Hematopoietic multipotent progenitor cell treated with erythropoietin and hydrocortisone succinate and interleukin-3 and kit ligand, for 17 days (in vitro differentiated cells): ENCODE results near the gene FBXO48.

Experiments
- DNase-seq: peaks from one replicate; pipeline ENCODE4 v3.0.0-alpha.2; 2015; ENCODE audit warnings: low spot score

FBXO48 gene

DNA sequence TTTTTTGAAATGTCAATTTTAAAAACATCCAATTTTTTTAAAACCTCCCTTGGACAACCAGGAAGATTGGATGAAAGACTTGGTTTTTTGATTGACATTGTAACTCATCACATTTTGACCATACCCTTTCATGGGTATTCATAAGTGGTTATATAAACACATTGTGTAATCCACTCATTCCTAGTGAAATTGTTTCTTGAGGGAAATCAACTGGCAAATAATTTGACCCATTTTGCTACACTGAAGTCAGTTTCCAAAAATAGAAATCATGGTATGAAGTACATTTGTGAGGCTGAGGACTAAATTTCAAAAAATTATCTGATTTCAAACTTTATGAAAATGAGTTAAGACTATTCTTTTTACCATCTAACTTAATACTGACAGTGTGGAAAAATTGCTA, 31.5 kb downstream of the FBXO48 start:
- DNase-seq: no peak

- DNase-seq: no peak
These were observed 32.1 kb downstream of the FBXO48 start for GRCh38 chr2:68434981-68435380.

DNA sequence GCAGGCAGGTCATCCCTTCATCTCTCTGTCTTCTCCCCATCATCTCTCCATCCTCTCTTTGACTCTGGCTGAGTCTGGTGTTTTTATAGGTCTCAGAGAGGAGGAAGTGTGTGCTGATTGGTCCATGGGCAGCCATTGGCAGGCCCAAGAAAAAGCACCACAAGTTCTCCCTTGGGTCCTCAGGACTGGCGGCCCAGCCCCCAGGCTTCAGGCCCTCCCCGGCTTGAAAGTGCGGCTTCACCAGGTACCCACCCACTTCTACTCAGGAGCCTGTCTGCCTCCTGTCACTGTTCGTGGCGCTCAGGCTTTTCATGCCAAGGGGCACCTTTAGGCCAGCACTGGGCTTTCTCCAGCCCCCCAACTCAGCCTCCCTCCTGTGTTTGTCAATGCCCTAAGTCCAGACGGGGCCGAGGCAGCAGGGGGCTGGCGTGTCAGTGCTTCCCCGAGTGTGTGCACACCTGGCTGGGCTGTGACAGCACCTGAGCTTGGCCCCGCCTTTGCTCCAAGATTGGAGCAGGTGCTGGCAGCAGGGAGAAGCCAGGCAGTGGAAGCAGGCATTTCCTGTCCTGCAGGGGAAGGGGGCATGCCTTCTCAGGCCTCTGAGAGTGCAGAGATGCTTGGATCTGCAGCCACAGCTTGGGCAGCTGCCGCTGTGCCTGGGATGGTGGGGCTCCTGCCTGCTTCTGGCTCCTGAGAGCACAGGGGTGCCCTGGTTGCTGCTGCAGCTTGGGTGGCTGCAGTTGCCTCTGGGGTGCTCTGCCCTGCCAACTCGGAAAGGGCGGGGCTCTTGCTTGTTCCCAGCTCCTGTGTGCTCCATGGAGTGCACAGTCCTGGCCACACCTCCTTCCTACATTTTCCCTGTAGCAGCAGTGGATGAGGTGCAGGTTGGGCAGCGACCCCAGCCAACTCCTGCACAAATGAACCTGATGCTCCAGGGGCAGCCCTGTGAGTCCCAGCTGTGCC, 34.1 kb downstream of the FBXO48 start:
- DNase-seq: no peak

DNA sequence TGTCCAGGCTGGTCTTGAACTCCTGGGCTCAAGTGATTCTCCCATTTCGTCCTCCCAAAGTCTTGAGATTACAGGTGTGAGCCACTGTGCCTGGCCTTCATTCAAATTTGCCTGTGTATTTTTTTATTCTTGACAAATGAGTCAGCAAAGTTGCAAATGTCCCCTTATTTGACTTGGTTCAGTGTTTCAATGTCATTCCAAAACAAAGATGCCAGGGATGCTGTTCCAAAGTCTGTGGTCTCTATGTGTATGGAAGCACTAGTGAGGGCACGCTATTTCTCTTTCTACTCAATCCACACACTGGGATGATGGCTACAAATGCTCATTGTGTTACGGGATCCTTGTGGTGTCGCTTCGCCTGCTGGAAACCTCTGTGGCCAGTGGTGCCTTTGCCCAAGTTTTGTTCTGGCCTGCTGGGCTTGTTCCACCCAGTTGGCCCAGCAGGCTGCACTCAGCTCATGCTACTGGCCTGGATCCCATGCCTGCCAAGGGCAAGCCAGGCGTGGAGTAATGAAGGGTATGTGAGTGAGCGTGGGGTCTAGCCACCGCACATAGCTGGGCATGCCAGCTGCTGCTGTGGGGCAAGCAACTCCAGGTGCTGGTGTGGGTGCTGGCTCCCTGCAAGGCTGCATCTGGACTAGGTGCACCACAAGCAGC, 35.6 kb downstream of the FBXO48 start:
- DNase-seq: no peak

DNA sequence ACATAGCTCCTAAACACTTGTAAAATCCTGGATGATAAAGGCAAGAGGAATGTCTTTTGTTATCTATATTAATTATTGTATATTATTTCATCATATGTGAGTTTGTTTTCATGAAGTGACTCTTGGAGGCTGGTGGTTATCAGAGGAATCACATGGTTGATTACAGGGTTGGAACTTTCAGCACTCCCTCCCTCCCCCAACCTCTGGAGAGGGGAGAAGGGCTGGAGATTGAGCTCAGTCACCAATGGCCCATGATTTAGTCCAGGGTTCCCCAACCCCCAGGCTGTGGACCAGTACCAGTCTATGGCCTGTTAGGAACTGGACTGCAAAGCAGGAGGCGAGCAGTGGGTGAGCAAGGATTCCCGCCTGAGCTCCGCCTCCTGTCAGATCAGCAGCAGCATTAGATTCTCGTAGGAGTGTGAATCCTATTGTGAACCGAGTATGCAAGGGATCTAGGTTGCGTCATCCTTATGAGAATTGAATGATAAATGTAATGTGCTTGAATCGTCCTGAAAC, 37.7 kb downstream of the FBXO48 start:
- DNase-seq: no peak

- no peak for DNase-seq
These were observed 38.3 kb downstream of the FBXO48 start for GRCh38 chr2:68428746-68429145.

DNA sequence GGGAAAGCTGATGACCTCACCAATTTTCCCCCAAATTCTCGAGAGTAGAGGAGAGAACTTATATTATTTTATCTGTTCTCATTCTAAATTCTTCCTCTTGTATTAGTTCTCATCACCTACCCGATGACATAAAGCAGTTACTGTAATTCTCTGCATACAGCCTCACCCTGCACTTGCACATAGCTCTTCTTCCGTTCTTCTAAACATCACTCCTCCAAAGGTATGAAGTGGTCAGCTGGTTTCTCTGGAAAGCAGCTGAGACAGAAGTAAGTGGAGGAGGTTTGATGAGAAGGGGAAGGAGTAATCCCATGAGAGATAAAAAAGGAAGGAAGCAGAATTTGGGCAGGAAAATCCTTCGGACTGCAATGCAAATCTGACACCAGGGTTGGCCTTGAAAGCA, 39.0 kb downstream of the FBXO48 start:
- no peak for DNase-seq

- no peak for DNase-seq
These were observed 40.1 kb downstream of the FBXO48 start for GRCh38 chr2:68426848-68427579.

GRCh38 chr2:68426446-68426845, 40.6 kb downstream of the FBXO48 start:
- DNase-seq: no peak

- DNase-seq: no peak
These were observed 41.6 kb downstream of the FBXO48 start for GRCh38 chr2:68425503-68425902.

GRCh38 chr2:68423966-68424650, 43.0 kb downstream of the FBXO48 start:
- no peak for DNase-seq

GRCh38 chr2:68420254-68420910, 46.7 kb downstream of the FBXO48 start:
- no peak for DNase-seq

DNA sequence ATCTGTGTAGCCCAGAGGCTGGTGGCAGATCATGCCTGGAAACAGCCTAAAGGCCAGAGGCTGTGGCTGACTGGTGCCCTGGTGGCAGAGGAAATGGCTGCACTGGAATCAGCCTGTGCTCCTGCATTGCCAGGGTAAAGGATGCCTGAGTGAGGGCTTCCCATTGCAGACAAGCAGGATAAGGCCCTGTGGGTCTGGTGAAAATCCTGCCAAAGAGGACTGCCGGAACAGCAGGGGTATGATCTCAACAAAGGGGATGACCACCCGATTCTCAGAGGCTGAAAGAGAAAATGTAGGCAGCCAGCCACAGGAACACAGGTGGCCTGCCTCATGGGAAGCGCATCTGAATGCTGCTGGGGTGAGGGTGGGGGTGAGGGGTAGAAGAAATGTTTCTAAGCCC, 48.2 kb downstream of the FBXO48 start:
- no peak for DNase-seq

GRCh38 chr2:68418419-68418818, 48.7 kb downstream of the FBXO48 start:
- DNase-seq: no peak

DNA sequence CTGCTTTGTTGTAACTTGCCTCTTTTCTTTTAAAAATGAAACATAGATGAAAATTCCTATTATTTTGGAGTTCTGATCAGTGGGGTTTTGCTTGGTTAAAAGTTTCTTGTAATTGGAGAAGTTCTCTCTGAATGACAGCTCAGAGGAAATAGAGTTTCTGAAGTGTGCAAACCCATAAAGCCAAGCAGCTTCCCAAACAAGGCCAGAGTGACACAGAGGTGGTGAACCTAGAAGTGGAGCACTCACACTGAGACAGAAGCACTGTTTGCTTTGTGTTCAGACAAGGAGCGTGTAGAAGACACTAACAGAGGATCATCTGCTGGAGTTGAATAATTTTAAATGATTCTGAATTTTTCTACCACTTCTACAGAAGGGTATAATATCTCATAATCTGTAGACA, 49.2 kb downstream of the FBXO48 start:
- no peak for DNase-seq

- no peak for DNase-seq
These were observed 50.9 kb downstream of the FBXO48 start for GRCh38 chr2:68416081-68416675.

GRCh38 chr2:68415521-68415920, 51.6 kb downstream of the FBXO48 start:
- no peak for DNase-seq

- DNase-seq: no peak
These were observed 52.2 kb downstream of the FBXO48 start for GRCh38 chr2:68414876-68415275.

DNA sequence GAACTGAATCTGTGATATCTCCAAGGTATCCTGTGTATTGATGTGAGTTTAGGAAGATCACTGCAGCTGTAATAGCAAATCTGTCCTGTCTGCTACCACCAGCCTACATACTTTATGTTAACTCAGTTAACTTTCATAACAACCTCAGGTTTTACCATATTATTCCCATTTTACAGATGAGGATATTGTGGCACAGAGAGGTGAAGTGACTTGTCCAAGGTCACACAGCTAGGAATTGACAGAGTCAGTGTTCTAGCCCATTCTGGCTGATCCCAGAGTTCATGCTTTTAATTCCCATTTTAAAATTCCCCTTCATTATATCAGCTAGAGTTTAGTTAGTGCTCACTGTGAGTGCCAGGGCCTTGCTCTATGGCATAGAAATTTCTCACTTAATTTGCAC, 52.6 kb downstream of the FBXO48 start:
- DNase-seq: no peak

GRCh38 chr2:68413466-68413865, 53.6 kb downstream of the FBXO48 start:
- DNase-seq: no peak
